ENCODE measurements around the gene TSPY3.
"Not testable (repeated sequence)": the region's sequence is repeated elsewhere in the genome, so short reads cannot be mapped to it uniquely, and the experiment has no call there.

TSPY3 gene

GRCh38 chrY:9398121-9398520 lies at the start of gene TSPY3:
Gene TSPY3 (plus strand): TSS chrY:9398421. CDS start chrY:9398467, 46 bp downstream.
- in situ Hi-C loops (cut with MboI; ENCODE audit: low pct_unique_long_range_greater_than_20kb, low sequenced_read_pairs, unreplicated experiment); DNase-seq (ENCODE audit: low spot score): not testable (repeated sequence)

GRCh38 chrY:9357497-9357896 lies 40.7 kb upstream of the TSPY3 start, which contains the start of gene TSPY8:
Gene TSPY8 (plus strand): TSS chrY:9357797. CDS start chrY:9357843, 46 bp downstream.
- in situ Hi-C loops (cut with MboI; ENCODE audit: low pct_unique_long_range_greater_than_20kb, low sequenced_read_pairs, unreplicated experiment); DNase-seq (ENCODE audit: low spot score): not testable (repeated sequence)

- in situ Hi-C loops (cut with MboI; ENCODE audit: low pct_unique_long_range_greater_than_20kb, low sequenced_read_pairs, unreplicated experiment); DNase-seq (ENCODE audit: low spot score): not testable (repeated sequence)
Observed at GRCh38 chrY:9396527-9396926, 1.7 kb upstream of the TSPY3 start.

All from GM13977 (cell line).